Fibroblast of mammary gland (primary cell): ENCODE data around the gene PLEKHG1.

ENCODE experiments used
- DNase-seq: peaks from one replicate; pipeline ENCODE4 v3.0.0-alpha.2; 2010; ENCODE audit warnings: low read depth
- H3K4me3 ChIP-seq: 2 replicates; pipeline ENCODE4 v1.5.1; 2011; ENCODE audit warnings: low read depth, mild to moderate bottlenecking, low read length, moderate library complexity; ENCODE audit not compliant: control insufficient read depth
- CTCF ChIP-seq: conservative IDR thresholded peaks from 2 replicates; pipeline ENCODE4 v1.5.1; 2011; ENCODE audit warnings: low read depth, low read length, inconsistent platforms; ENCODE audit not compliant: control insufficient read depth, insufficient read depth

The PLEKHG1 gene

GRCh38 chr6:150615967-150616366 is 16.3 kb downstream of the PLEKHG1 start:
- no peak for TF ChIP-seq CTCF
- H3K4me3 ChIP-seq, result no peak overlapping the region
- no peak for DNase-seq

GRCh38 chr6:150616586-150616985 is 16.9 kb downstream of the PLEKHG1 start:
- no peak overlapping the region for H3K4me3 ChIP-seq
- TF ChIP-seq CTCF, result no peak
- DNase-seq, result no peak

- no peak overlapping the region for H3K4me3 ChIP-seq
- no peak for TF ChIP-seq CTCF
- DNase-seq, result no peak
Measured at GRCh38 chr6:150617062-150617461, 17.4 kb downstream of the PLEKHG1 start.

- no peak for TF ChIP-seq CTCF
- no peak for DNase-seq
- H3K4me3 ChIP-seq, result no peak overlapping the region
Measured at GRCh38 chr6:150617496-150618460, 18.1 kb downstream of the PLEKHG1 start.

GRCh38 chr6:150619275-150619674 is 19.6 kb downstream of the PLEKHG1 start:
- H3K4me3 ChIP-seq, result no peak overlapping the region
- DNase-seq, result no peak
- no peak for TF ChIP-seq CTCF

- no peak for DNase-seq
- no peak for TF ChIP-seq CTCF
- H3K4me3 ChIP-seq, result no peak overlapping the region
Measured at GRCh38 chr6:150620244-150620643, 20.6 kb downstream of the PLEKHG1 start.
